Neural progenitor cell (in vitro differentiated cells): ENCODE data around the gene USF2. TPM values are rescaled to one million over a fixed set of nuclear protein-coding genes. Genes with fewer than 3 reads are reported as not detected.
A peak's percentile ranks its signal among the peaks of the same experiment; 100 is the strongest.

Source experiments
- DNase-seq: peaks from one replicate; pipeline ENCODE4 v3.0.0-alpha.2; 2016; ENCODE audit warnings: low spot score
- H2AFZ ChIP-seq: fragments of 200-600 bp; sonication (generic); replicated peaks from 2 replicates; pipeline ENCODE4 v1.6.1; 2016; ENCODE audit warnings: antibody characterized with exemption
- H3F3A ChIP-seq: fragments of 200-600 bp; sonication (generic); 2 replicates; pipeline ENCODE4 v1.6.1; 2016; ENCODE audit warnings: antibody characterized with exemption, low read depth
- H3K27ac ChIP-seq: fragments of 200-600 bp; sonication (generic); 2 replicates; pipeline ENCODE4 v1.5.1; 2016; ENCODE audit warnings: mild to moderate bottlenecking
- H3K27me3 ChIP-seq: fragments of 200-600 bp; sonication (generic); 2 replicates; pipeline ENCODE4 v1.6.1; 2016; ENCODE audit warnings: mild to moderate bottlenecking, moderate library complexity
- H3K36me3 ChIP-seq: fragments of 200-600 bp; sonication (generic); 2 replicates; pipeline ENCODE4 v1.5.1; 2016
- H3K4me1 ChIP-seq: fragments of 200-600 bp; sonication (generic); 2 replicates; pipeline ENCODE4 v1.6.1; 2016; ENCODE audit warnings: mixed run types
- H3K4me2 ChIP-seq: fragments of 200-600 bp; sonication (generic); 2 replicates; pipeline ENCODE4 v1.6.1; 2016
- H3K4me3 ChIP-seq: fragments of 200-600 bp; sonication (generic); 2 replicates; pipeline ENCODE4 v1.5.1; 2016
- H3K79me2 ChIP-seq: fragments of 200-600 bp; sonication (generic); 2 replicates; pipeline ENCODE4 v1.6.1; 2016; ENCODE audit warnings: low read depth
- H3K9ac ChIP-seq: fragments of 200-600 bp; sonication (generic); 2 replicates; pipeline ENCODE4 v1.6.1; 2016
- H3K9me3 ChIP-seq: fragments of 200-600 bp; sonication (generic); 2 replicates; pipeline ENCODE4 v1.5.1; 2016; ENCODE audit warnings: low read depth
- H4K20me1 ChIP-seq: fragments of 200-600 bp; sonication (generic); 2 replicates; pipeline ENCODE4 v1.6.1; 2016; ENCODE audit warnings: low read depth
- H3K27ac Mint-ChIP-seq: 3 replicates; pipeline ENCODE4 v1.8.0; 2021; ENCODE audit warnings: mixed read lengths
- H3K27me3 Mint-ChIP-seq: 2 replicates; pipeline ENCODE4 v1.8.0; 2022; ENCODE audit warnings: low read depth, mild to moderate bottlenecking, inconsistent platforms, moderate library complexity, mixed read lengths; ENCODE audit not compliant: insufficient read depth
- H3K36me3 Mint-ChIP-seq: 3 replicates; pipeline ENCODE4 v1.8.0; 2021; ENCODE audit warnings: mixed read lengths
- H3K4me1 Mint-ChIP-seq: 3 replicates; pipeline ENCODE4 v1.8.0; 2021; ENCODE audit warnings: mixed read lengths
- H3K4me3 Mint-ChIP-seq: 3 replicates; pipeline ENCODE4 v1.8.0; 2021; ENCODE audit warnings: mild to moderate bottlenecking, moderate library complexity, mixed read lengths
- H3K9me3 Mint-ChIP-seq: 3 replicates; pipeline ENCODE4 v1.8.0; 2020; ENCODE audit warnings: mixed read lengths
- EZH2 ChIP-seq: fragments of 200-600 bp; sonication (generic); IDR thresholded peaks from 2 replicates; pipeline ENCODE4 v1.6.1; 2017; ENCODE audit warnings: antibody characterized with exemption, mild to moderate bottlenecking, moderate library complexity
- EZH2phosphoT487 ChIP-seq: fragments of 200-600 bp; sonication (generic); IDR thresholded peaks from 2 replicates; pipeline ENCODE4 v1.6.1; 2017; ENCODE audit warnings: antibody characterized with exemption
- total RNA-seq: library from RNA; depleted of rRNA; stranded (reverse); fragments of >200 nt; gene quantifications from 2 replicates; pipeline ENCODE4 v1.2.3, GENCODE V29; 2015; ENCODE audit warnings: low replicate concordance
- TF ChIP-seq, protein P1 (sequence below): fragments of 200-600 bp; sonication (generic); IDR thresholded peaks from 2 replicates; pipeline ENCODE4 v1.5.1; 2017; ENCODE audit warnings: antibody characterized with exemption, mild to moderate bottlenecking

USF2 gene
- total RNA-seq, 1 donor from 2014 or later, result 46.8 TPM

DNA sequence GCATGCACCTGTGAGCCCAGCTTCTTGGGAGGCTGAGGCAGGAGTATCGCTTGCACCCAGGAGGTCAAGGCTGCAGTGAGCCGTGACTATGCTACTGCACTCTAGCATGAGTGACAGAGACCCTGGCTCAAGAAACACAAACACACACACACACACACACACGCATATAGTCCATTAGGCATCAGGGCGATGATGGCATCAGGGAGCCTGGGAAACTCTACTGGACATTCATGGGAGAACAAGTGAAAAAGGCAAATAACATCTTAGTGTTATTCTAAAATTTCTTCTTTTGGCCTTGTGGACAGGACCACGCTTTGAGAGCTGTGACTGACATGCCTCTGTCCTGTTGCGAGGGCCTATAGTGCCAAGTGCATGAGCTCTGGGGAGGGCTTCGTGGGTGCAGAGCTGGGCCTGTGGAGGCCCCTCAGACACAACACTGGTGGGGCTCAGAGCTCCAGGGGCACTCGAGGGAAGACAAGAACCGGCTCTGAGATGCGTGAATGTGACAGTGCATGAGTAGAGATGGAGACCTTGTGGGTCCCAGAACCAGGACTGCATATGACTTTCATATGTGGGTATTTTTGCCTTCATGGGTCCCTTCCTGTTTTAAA is 8.0 kb upstream of the USF2 start:
- peaks cover 28% of the 10 kb centered on the region for H3F3A ChIP-seq
- H3K27me3 ChIP-seq, result no peaks in the 10 kb centered on the region
- no peak overlapping the region for H3K4me3 ChIP-seq
- H3K27me3 Mint-ChIP-seq, result peaks cover 2% of the 10 kb centered on the region
- no peak overlapping the region for H3K27ac ChIP-seq
- H3K4me2 ChIP-seq, result no peak overlapping the region
- peaks cover 8% of the 10 kb centered on the region for H3K79me2 ChIP-seq
- no peaks in the 10 kb centered on the region for H3K9me3 ChIP-seq
- no peaks in the 10 kb centered on the region for H3K4me1 ChIP-seq
- H3K27ac Mint-ChIP-seq, result no peak overlapping the region
- H3K36me3 ChIP-seq, result no peaks in the 10 kb centered on the region
- no peak for DNase-seq
- H3K9me3 Mint-ChIP-seq, result no peaks in the 10 kb centered on the region
- peaks cover 22% of the 10 kb centered on the region for H3K4me1 Mint-ChIP-seq
- H2AFZ ChIP-seq, result no peak overlapping the region
- H3K4me3 Mint-ChIP-seq, result peak overlapping the region; percentile 55
- H4K20me1 ChIP-seq, result peaks cover 66% of the 10 kb centered on the region
- no peak overlapping the region for H3K9ac ChIP-seq
- no peak for TF ChIP-seq EZH2
- TF ChIP-seq EZH2phosphoT487, result no peak
- TF ChIP-seq, protein P1, sequence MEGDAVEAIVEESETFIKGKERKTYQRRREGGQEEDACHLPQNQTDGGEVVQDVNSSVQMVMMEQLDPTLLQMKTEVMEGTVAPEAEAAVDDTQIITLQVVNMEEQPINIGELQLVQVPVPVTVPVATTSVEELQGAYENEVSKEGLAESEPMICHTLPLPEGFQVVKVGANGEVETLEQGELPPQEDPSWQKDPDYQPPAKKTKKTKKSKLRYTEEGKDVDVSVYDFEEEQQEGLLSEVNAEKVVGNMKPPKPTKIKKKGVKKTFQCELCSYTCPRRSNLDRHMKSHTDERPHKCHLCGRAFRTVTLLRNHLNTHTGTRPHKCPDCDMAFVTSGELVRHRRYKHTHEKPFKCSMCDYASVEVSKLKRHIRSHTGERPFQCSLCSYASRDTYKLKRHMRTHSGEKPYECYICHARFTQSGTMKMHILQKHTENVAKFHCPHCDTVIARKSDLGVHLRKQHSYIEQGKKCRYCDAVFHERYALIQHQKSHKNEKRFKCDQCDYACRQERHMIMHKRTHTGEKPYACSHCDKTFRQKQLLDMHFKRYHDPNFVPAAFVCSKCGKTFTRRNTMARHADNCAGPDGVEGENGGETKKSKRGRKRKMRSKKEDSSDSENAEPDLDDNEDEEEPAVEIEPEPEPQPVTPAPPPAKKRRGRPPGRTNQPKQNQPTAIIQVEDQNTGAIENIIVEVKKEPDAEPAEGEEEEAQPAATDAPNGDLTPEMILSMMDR, result no peak
- H3K36me3 Mint-ChIP-seq, result peaks cover 16% of the 10 kb centered on the region

DNA sequence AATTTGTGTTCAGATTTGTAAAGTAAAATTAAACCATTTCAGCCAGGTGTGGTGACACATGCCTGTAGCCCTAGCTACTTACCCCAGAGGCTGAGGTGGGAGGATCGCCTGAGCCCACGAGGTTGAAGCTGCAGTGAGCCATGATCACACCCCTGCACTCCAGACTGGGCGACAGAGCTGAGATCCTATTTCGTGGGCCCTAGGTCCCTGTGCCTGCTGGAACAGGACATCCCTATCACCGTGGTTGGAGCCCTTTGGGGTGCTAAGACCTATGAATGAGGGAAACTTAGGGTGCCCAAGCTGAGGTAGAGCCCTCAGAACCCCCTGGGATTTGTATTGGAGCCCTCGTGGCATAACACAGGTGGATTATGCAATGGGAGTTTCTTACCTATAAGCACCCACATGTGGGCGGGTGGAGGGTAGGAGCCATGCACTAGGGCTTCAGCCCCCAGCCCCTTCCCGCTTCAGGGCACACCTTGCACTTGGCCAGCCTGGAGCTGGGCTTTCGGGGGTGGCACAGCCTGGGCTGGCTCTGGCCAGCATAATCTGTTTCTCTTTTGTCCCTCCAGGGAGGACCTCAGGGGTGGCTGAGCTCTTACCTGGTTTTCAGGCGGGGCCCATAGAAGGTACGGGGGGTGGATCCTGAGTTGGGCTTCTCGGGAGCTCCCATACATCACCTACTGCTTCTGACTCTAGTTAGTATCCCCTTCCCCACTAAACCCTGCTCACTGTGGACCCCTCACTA is 7.2 kb upstream of the USF2 start:
- Mint-ChIP-seq H3K27me3 (peaks cover 2% of the 10 kb centered on the region), H3K4me3 (peak overlapping the region; percentile 55), H3K27ac (no peak overlapping the region), H3K36me3 (peaks cover 17% of the 10 kb centered on the region), H3K4me1 (peaks cover 22% of the 10 kb centered on the region), H3K9me3 (no peaks in the 10 kb centered on the region)
- no peak overlapping the region for H3K27ac ChIP-seq
- no peak overlapping the region for H3K4me2 ChIP-seq
- TF ChIP-seq EZH2 (no peak), EZH2phosphoT487 (no peak)
- TF ChIP-seq, protein P1, result no peak
- H4K20me1 ChIP-seq, result peaks cover 59% of the 10 kb centered on the region
- no peak overlapping the region for H2AFZ ChIP-seq
- no peaks in the 10 kb centered on the region for H3K9me3 ChIP-seq
- H3F3A ChIP-seq, result peaks cover 33% of the 10 kb centered on the region
- peaks cover under 1% of the 10 kb centered on the region for H3K79me2 ChIP-seq
- no peaks in the 10 kb centered on the region for H3K4me1 ChIP-seq
- no peak overlapping the region for H3K9ac ChIP-seq
- H3K36me3 ChIP-seq, result no peaks in the 10 kb centered on the region
- no peaks in the 10 kb centered on the region for H3K27me3 ChIP-seq
- H3K4me3 ChIP-seq, result no peak overlapping the region
- no peak for DNase-seq

DNA sequence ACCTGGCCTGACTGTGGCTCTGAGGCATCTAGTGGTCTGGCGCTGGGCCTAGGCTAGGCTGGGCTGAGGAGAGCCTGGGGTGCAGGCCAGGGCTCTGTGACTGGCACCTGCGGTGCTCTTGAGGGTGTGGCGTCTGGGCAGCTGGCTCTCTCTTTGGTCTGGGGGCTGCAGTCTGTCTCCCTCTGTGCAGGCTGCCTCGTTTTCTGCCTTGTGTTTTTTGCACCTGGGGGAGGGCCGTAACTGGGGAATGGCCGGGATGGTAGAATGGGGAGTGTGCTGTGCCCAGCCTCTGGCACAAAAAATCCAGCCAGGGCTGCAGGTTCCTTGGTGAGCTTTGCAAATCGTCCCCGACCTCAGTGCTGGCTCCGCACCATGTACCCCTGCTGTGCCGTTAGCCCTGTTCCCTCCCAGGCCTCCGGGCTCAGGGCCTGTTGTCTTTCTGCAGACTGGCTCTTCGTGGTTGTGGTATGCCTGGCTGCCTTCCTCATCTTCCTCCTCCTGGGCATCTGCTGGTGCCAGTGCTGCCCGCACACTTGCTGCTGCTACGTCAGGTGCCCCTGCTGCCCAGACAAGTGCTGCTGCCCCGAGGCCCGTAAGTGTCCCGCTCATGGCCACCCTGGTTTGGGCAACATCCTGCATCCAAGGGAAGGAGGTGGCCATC is 6.5 kb upstream of the USF2 start:
- DNase-seq, result no peak
- H3K9ac ChIP-seq, result no peak overlapping the region
- peak overlapping the region; percentile 50 for H3K27ac Mint-ChIP-seq

More for the DNA sequence above, 6.5 kb upstream of the USF2 start:
- Histone ChIP-seq H3K9me3 (no peaks in the 10 kb centered on the region), H4K20me1 (peaks cover 57% of the 10 kb centered on the region), H3K4me2 (no peak overlapping the region), H3K79me2 (peaks cover 7% of the 10 kb centered on the region), H3K4me3 (no peak overlapping the region), H2AFZ (no peak overlapping the region), H3K27me3 (no peaks in the 10 kb centered on the region), H3K4me1 (no peaks in the 10 kb centered on the region), H3F3A (peaks cover 33% of the 10 kb centered on the region), H3K27ac (no peak overlapping the region), H3K36me3 (no peaks in the 10 kb centered on the region)
- no peak for TF ChIP-seq EZH2phosphoT487
- TF ChIP-seq, protein P1, result no peak
- TF ChIP-seq EZH2, result no peak
- H3K36me3 Mint-ChIP-seq, result peaks cover 16% of the 10 kb centered on the region
- H3K4me3 Mint-ChIP-seq, result no peak overlapping the region
- no peaks in the 10 kb centered on the region for H3K9me3 Mint-ChIP-seq
- peaks cover 22% of the 10 kb centered on the region for H3K4me1 Mint-ChIP-seq
- peaks cover 2% of the 10 kb centered on the region for H3K27me3 Mint-ChIP-seq
